Neural progenitor cell (in vitro differentiated cells): ENCODE measurements around the gene USP14.

Experiments used
- EZH2 ChIP-seq: fragments of 200-600 bp; sonication (generic); IDR thresholded peaks from 2 replicates; pipeline ENCODE4 v1.6.1; 2017; ENCODE audit warnings: antibody characterized with exemption, mild to moderate bottlenecking, moderate library complexity
- EZH2phosphoT487 ChIP-seq: fragments of 200-600 bp; sonication (generic); IDR thresholded peaks from 2 replicates; pipeline ENCODE4 v1.6.1; 2017; ENCODE audit warnings: antibody characterized with exemption
- TF ChIP-seq, protein P1 (sequence below): fragments of 200-600 bp; sonication (generic); IDR thresholded peaks from 2 replicates; pipeline ENCODE4 v1.5.1; 2017; ENCODE audit warnings: antibody characterized with exemption, mild to moderate bottlenecking

DNA sequence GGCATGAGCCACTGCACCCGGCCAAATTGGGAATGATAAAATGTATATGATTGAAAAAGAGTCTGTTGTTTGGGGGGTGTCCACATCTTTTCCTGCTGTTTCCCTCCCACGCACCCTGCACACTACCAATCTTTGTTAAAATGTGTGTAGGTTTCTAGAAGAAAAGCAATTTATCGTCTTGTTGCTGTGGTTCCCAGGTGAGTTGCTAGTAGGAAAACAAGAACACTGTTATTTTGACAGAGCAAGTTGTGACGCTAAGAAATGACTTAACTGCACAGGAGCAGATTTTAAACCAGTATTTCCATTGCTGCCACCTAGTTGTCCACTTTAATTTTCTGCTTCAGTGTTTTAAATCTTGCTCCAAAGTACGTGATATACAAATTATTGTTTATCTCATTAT is 21.0 kb upstream of the USP14 start:
- TF ChIP-seq, protein P1, sequence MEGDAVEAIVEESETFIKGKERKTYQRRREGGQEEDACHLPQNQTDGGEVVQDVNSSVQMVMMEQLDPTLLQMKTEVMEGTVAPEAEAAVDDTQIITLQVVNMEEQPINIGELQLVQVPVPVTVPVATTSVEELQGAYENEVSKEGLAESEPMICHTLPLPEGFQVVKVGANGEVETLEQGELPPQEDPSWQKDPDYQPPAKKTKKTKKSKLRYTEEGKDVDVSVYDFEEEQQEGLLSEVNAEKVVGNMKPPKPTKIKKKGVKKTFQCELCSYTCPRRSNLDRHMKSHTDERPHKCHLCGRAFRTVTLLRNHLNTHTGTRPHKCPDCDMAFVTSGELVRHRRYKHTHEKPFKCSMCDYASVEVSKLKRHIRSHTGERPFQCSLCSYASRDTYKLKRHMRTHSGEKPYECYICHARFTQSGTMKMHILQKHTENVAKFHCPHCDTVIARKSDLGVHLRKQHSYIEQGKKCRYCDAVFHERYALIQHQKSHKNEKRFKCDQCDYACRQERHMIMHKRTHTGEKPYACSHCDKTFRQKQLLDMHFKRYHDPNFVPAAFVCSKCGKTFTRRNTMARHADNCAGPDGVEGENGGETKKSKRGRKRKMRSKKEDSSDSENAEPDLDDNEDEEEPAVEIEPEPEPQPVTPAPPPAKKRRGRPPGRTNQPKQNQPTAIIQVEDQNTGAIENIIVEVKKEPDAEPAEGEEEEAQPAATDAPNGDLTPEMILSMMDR: no peak
- TF ChIP-seq EZH2 (no peak), EZH2phosphoT487 (no peak)
